GM19372 (cell line): ENCODE data around the gene SPOCD1.

ENCODE experiments used
- ATAC-seq: cut with Tn5 transposase; IDR thresholded peaks from one replicate; pipeline ENCODE4 v1.9.1; 2021; ENCODE audit warnings: mild to moderate bottlenecking, low read depth, moderate library complexity; ENCODE audit not compliant: unreplicated experiment

Gene SPOCD1

GRCh38 chr1:31760471-31761470 lies 55.1 kb downstream of the SPOCD1 start:
- no peak for ATAC-seq

- ATAC-seq: no peak
Observed at GRCh38 chr1:31759298-31760023, 56.4 kb downstream of the SPOCD1 start.

- no peak for ATAC-seq
Observed at GRCh38 chr1:31758823-31759222, 57.0 kb downstream of the SPOCD1 start.

- ATAC-seq: no peak
Observed at GRCh38 chr1:31757989-31758388, 57.8 kb downstream of the SPOCD1 start.

DNA sequence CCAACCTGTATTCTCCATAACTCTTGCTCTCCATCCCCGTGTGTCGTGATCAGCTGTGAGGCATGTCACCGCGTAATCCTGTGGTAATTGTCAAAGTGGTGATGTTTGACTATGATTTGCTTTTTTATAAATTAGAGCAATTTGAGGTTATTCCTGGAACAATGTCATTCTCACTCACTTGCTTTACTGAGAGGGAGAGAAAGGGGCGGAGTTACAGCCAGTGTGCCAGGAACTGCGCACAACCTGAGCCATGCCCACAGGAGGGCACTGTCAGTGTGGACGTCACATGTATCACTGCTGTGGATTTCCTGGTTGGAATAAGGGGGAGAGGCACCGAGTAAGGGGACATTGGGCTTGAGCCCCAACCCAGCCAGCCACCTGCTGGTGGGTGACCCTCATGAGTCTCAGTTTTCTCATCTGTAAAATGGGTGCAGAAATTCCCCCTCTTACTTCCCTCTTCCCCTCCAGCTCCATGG lies 58.6 kb downstream of the SPOCD1 start:
- ATAC-seq: no peak

DNA sequence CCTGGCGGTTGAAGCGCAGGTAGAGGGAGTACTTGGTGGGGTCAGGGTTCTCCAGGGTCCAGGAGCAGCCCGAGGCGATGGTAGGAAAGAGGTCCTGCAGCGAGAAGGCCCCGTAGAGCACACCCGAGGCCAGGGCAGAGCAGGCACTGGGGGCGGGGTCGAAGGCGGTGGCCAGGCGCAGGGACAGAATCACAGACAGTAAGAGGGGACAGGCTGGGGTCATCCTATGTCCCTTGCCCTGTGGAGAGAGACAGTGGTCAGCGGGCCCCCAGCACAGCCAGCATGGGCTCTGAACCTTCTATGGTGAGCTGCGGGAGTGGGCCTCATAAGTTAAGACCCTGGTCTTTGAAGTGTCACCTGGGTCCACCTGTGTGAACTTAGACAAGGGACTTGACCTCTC lies 59.2 kb downstream of the SPOCD1 start:
- no peak for ATAC-seq

DNA sequence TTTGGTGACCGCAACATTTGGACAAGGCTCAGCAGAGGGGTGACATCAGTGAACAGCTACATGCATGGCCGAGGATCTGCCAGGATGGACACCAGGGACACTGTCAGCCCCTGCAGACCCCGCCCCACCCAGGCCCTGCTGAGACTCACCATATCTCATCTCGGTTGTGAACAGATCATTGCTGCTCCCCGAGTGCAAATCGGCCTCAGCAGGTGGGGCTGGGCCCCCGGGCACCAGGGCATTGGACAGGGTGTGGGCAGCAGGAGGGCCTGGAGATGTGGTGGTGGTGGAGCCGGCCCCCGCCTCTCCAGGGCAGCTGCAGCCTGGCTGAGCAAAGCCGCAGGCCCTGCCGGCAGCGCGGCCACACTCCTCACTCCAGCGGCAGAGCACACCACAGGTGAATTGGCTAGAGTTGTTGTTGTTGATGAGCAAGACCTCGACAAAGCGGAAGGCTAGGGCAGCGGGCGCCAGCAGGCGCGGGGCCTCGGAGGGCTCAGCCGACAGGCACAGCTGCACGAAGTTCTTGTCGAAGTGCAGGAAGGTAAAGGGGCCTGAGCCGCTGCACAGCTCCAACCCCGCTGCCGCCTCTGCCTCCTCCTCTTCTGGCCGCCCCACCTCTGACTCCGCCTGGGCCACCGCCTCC lies 59.9 kb downstream of the SPOCD1 start:
- ATAC-seq: no peak

DNA sequence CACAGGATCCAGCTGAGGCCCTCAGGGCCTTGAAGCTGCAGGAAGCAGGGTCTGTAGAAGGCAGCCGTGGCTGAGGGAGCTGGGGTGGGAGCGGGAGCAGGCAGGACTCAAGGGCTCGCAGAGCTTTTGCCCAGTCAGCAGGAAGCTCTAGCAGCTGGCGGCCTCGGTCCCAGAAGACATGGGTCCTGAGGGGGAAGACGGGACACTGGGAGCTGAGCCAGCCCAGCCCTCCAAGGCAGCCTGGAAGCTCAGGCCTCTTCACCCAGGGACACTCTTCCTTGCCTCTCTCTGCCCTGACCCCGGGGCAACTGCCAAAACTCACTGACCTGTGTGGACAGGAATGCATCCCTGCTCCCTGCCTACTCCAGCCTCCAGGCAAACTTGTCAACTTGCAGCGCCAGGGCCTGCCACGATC lies 60.6 kb downstream of the SPOCD1 start:
- no peak for ATAC-seq

GRCh38 chr1:31754397-31754796 lies 61.4 kb downstream of the SPOCD1 start:
- ATAC-seq: no peak

GRCh38 chr1:31753707-31754349 lies 62.0 kb downstream of the SPOCD1 start:
- ATAC-seq: no peak

GRCh38 chr1:31752952-31753475 lies 62.8 kb downstream of the SPOCD1 start:
- no peak for ATAC-seq

- no peak for ATAC-seq
Observed at GRCh38 chr1:31752258-31752657, 63.6 kb downstream of the SPOCD1 start.

DNA sequence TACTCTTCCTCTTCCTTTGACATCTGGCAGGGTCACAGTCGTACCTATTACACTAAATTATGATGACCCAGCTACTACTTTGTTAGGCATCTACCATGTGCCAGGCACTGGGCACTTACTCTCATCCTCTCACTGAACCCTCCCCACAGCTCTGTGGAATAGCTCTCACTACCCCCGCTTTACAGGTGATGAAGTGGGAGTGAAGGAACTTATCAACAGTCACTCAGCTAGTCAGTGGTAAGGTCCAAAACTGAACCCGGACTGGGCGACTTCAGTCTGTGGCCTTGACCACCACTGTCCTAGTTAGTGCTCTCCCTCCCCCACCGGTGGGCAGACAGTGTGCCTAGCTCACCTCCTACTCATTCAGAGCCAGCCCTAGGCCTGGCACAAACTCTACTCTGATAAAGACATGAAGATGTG lies 64.0 kb downstream of the SPOCD1 start:
- no peak for ATAC-seq

GRCh38 chr1:31750858-31751510 lies 64.8 kb downstream of the SPOCD1 start:
- no peak for ATAC-seq

- no peak for ATAC-seq
Observed at GRCh38 chr1:31749785-31750735, 65.8 kb downstream of the SPOCD1 start.

- ATAC-seq: no peak
Observed at GRCh38 chr1:31748365-31748764, 67.5 kb downstream of the SPOCD1 start.

DNA sequence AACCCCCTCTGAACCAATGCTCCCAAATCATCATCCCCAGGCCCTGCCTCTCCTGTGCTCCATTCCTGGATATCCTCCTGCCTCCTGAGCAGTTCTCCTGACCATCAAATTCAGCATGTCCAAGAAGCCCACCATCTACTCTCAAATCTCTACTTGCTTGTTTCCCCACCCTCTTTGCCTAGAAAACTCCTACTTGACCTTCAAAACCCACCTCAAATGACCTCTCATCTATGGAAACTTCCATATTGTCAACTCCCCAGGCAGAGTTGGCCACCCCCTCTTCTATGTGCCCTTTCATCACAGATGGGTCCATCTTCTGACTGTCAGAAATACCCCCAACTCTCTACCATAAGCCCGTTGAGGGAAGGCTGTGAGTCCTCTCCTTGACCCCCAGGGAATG lies 68.5 kb downstream of the SPOCD1 start:
- ATAC-seq: no peak

DNA sequence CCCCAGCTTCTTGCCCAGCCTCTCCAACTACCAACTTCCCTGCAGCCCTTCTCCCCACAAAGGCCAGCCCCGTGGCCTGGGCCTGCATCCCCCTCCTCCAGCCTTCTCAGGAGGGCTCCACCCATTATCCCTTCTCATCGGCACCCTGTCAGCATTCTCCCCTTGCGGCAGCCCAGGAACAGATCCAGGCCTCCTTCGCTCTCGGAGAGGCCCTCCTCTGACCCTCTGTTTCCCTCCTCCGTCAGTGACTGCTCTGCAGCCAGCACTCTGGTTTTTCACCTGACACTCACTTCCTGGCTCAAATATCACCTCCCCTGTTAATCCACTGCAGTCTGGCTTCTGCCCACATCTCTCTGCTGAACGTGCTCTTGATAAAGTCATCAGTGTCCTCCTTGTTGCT lies 69.1 kb downstream of the SPOCD1 start:
- ATAC-seq: no peak
